ENCODE data around the gene AQP12A.
"Not testable (repeated sequence)": the region's sequence is repeated elsewhere in the genome, so short reads cannot be mapped to it uniquely, and the experiment has no call there.

The AQP12A gene

GRCh38 chr2:240685771-240686371 is 5.8 kb upstream of the AQP12A start:
- DNase-seq (ENCODE audit: low spot score): peak; percentile 56
- in situ Hi-C loops (cut with MboI; ENCODE audit: low pct_unique_long_range_greater_than_20kb, low sequenced_read_pairs, unreplicated experiment): no loop called here
- no peak for TF ChIP-seq CTCF (IDR thresholded peaks at IDR 0.05; ENCODE audit: extremely low read depth, insufficient read depth, missing control alignments)

- no peak for TF ChIP-seq CTCF (IDR thresholded peaks at IDR 0.05; ENCODE audit: extremely low read depth, insufficient read depth, missing control alignments)
- peak; percentile 45 for DNase-seq (ENCODE audit: low spot score)
- in situ Hi-C loops (cut with MboI; ENCODE audit: low pct_unique_long_range_greater_than_20kb, low sequenced_read_pairs, unreplicated experiment): no loop called here
These were observed 5.2 kb upstream of the AQP12A start for GRCh38 chr2:240686460-240686859.

GRCh38 chr2:240687045-240687740 is 4.5 kb upstream of the AQP12A start:
- no peak for TF ChIP-seq CTCF (IDR thresholded peaks at IDR 0.05; ENCODE audit: extremely low read depth, insufficient read depth, missing control alignments)
- peak; percentile 30 for DNase-seq (ENCODE audit: low spot score)
- in situ Hi-C loops (cut with MboI; ENCODE audit: low pct_unique_long_range_greater_than_20kb, low sequenced_read_pairs, unreplicated experiment): no loop called here

GRCh38 chr2:240687741-240688552 is 3.7 kb upstream of the AQP12A start:
- no peak for TF ChIP-seq CTCF (IDR thresholded peaks at IDR 0.05; ENCODE audit: extremely low read depth, insufficient read depth, missing control alignments)
- DNase-seq (ENCODE audit: low spot score): no peak
- in situ Hi-C loops (cut with MboI; ENCODE audit: low pct_unique_long_range_greater_than_20kb, low sequenced_read_pairs, unreplicated experiment): no loop called here

GRCh38 chr2:240688553-240688919 is 3.1 kb upstream of the AQP12A start:
- DNase-seq (ENCODE audit: low spot score): peak; percentile 35
- in situ Hi-C loops (cut with MboI; ENCODE audit: low pct_unique_long_range_greater_than_20kb, low sequenced_read_pairs, unreplicated experiment): no loop called here
- TF ChIP-seq CTCF (IDR thresholded peaks at IDR 0.05; ENCODE audit: extremely low read depth, insufficient read depth, missing control alignments): no peak

GRCh38 chr2:240689975-240690374 is 1.7 kb upstream of the AQP12A start:
- in situ Hi-C loops (cut with MboI; ENCODE audit: low pct_unique_long_range_greater_than_20kb, low sequenced_read_pairs, unreplicated experiment): no loop called here
- DNase-seq (ENCODE audit: low spot score): no peak
- TF ChIP-seq CTCF (IDR thresholded peaks at IDR 0.05; ENCODE audit: extremely low read depth, insufficient read depth, missing control alignments): no peak

- in situ Hi-C loops (cut with MboI; ENCODE audit: low pct_unique_long_range_greater_than_20kb, low sequenced_read_pairs, unreplicated experiment); DNase-seq (ENCODE audit: low spot score): not testable (repeated sequence)
These were observed 1.1 kb upstream of the AQP12A start for GRCh38 chr2:240690421-240691074.

GRCh38 chr2:240691075-240691427 is 615 bp upstream of the AQP12A start:
- DNase-seq (ENCODE audit: low spot score); in situ Hi-C loops (cut with MboI; ENCODE audit: low pct_unique_long_range_greater_than_20kb, low sequenced_read_pairs, unreplicated experiment): not testable (repeated sequence)

- in situ Hi-C loops (cut with MboI; ENCODE audit: low pct_unique_long_range_greater_than_20kb, low sequenced_read_pairs, unreplicated experiment): not testable (repeated sequence)
These were observed 1.2 kb downstream of the AQP12A start for GRCh38 chr2:240692583-240693561.

More at GRCh38 chr2:240692583-240693561, 1.2 kb downstream of the AQP12A start:
- DNase-seq (ENCODE audit: low spot score): not testable (repeated sequence)
